ENCODE measurements around the gene PACSIN2.
"Not testable (repeated sequence)": the region's sequence is repeated elsewhere in the genome, so short reads cannot be mapped to it uniquely, and the experiment has no call there.

The PACSIN2 gene

GRCh38 chr22:42992886-42993479 lies 22.0 kb downstream of the PACSIN2 start:
- DNase-seq (ENCODE audit: extremely low read depth in 1 of 2, low read depth in 1 of 2): no peak

- no peak for DNase-seq (ENCODE audit: extremely low read depth in 1 of 2, low read depth in 1 of 2)
Observed at GRCh38 chr22:42992092-42992491, 22.9 kb downstream of the PACSIN2 start.

- no peak for DNase-seq (ENCODE audit: extremely low read depth in 1 of 2, low read depth in 1 of 2)
Observed at GRCh38 chr22:42991010-42991651, 23.8 kb downstream of the PACSIN2 start.

GRCh38 chr22:42990131-42990838 lies 24.7 kb downstream of the PACSIN2 start:
- DNase-seq (ENCODE audit: extremely low read depth in 1 of 2, low read depth in 1 of 2): no peak

- DNase-seq (ENCODE audit: extremely low read depth in 1 of 2, low read depth in 1 of 2): no peak
Observed at GRCh38 chr22:42986115-42986514, 28.8 kb downstream of the PACSIN2 start.

GRCh38 chr22:42985531-42985905 lies 29.4 kb downstream of the PACSIN2 start:
- DNase-seq (ENCODE audit: extremely low read depth in 1 of 2, low read depth in 1 of 2): no peak

- no peak for DNase-seq (ENCODE audit: extremely low read depth in 1 of 2, low read depth in 1 of 2)
Observed at GRCh38 chr22:42984814-42985530, 30.0 kb downstream of the PACSIN2 start.

GRCh38 chr22:42984397-42984796 lies 30.6 kb downstream of the PACSIN2 start:
- no peak for DNase-seq (ENCODE audit: extremely low read depth in 1 of 2, low read depth in 1 of 2)

GRCh38 chr22:42983470-42983869 lies 31.5 kb downstream of the PACSIN2 start:
- no peak for DNase-seq (ENCODE audit: extremely low read depth in 1 of 2, low read depth in 1 of 2)

GRCh38 chr22:42979606-42980005 lies 35.3 kb downstream of the PACSIN2 start:
- no peak for DNase-seq (ENCODE audit: extremely low read depth in 1 of 2, low read depth in 1 of 2)

GRCh38 chr22:42978453-42979103 lies 36.4 kb downstream of the PACSIN2 start:
- DNase-seq (ENCODE audit: extremely low read depth in 1 of 2, low read depth in 1 of 2): no peak

GRCh38 chr22:42977569-42977968 lies 37.4 kb downstream of the PACSIN2 start:
- DNase-seq (ENCODE audit: extremely low read depth in 1 of 2, low read depth in 1 of 2): no peak

- no peak for DNase-seq (ENCODE audit: extremely low read depth in 1 of 2, low read depth in 1 of 2)
Observed at GRCh38 chr22:42976217-42976933, 38.6 kb downstream of the PACSIN2 start.

- no peak for DNase-seq (ENCODE audit: extremely low read depth in 1 of 2, low read depth in 1 of 2)
Observed at GRCh38 chr22:42974223-42974622, 40.7 kb downstream of the PACSIN2 start.

GRCh38 chr22:42973536-42973881 lies 41.4 kb downstream of the PACSIN2 start:
- DNase-seq (ENCODE audit: extremely low read depth in 1 of 2, low read depth in 1 of 2): no peak

- DNase-seq (ENCODE audit: extremely low read depth in 1 of 2, low read depth in 1 of 2): no peak
Observed at GRCh38 chr22:42972649-42973535, 42.1 kb downstream of the PACSIN2 start.

GRCh38 chr22:42971473-42971860 lies 43.5 kb downstream of the PACSIN2 start:
- DNase-seq (ENCODE audit: extremely low read depth in 1 of 2, low read depth in 1 of 2): not testable (repeated sequence)

GRCh38 chr22:42970029-42970428 lies 44.9 kb downstream of the PACSIN2 start:
- no peak for DNase-seq (ENCODE audit: extremely low read depth in 1 of 2, low read depth in 1 of 2)

- no peak for DNase-seq (ENCODE audit: extremely low read depth in 1 of 2, low read depth in 1 of 2)
Observed at GRCh38 chr22:42969348-42969975, 45.5 kb downstream of the PACSIN2 start.
